ENCODE results near the gene GNG11.

- TF ChIP-seq ZNF3 (CRISPR knock-in tag; IDR thresholded peaks at IDR 0.05) (no peak), SP140L (CRISPR knock-in tag; IDR thresholded peaks at IDR 0.05; ENCODE audit: borderline replicate concordance) (no peak), GRHL1 (CRISPR knock-in tag; conservative IDR thresholded peaks at IDR 0.05) (no peak), CTCF (CRISPR knock-in tag; IDR thresholded peaks at IDR 0.05) (no peak), ZNF121 (CRISPR knock-in tag; IDR thresholded peaks at IDR 0.05) (no peak), ELF4 (CRISPR knock-in tag; IDR thresholded peaks at IDR 0.05; ENCODE audit: borderline replicate concordance) (no peak)
Observed at GRCh38 chr7:93957767-93958166, 36.2 kb downstream of the GNG11 start.
